GM12878 (cell line): ENCODE measurements around the gene SHPK. TPM values are rescaled to one million over a fixed set of nuclear protein-coding genes. Genes with fewer than 3 reads are reported as not detected.

Source experiments
- CHD2 ChIP-seq: IDR thresholded peaks from 2 replicates; pipeline ENCODE4 v1.6.1; 2011; ENCODE audit warnings: low read depth, low read length, improper control_type of control experiment, borderline replicate concordance
- EED ChIP-seq: sonication (generic); IDR thresholded peaks from 2 replicates; pipeline ENCODE4 v1.6.1; 2016; ENCODE audit warnings: antibody characterized with exemption, low read depth
- HDGF ChIP-seq: fragments of 450-650 bp; IDR thresholded peaks from 2 replicates; pipeline ENCODE4 v1.6.1; 2016; ENCODE audit warnings: antibody characterized with exemption
- MXI1 ChIP-seq: fragments of 150-350 bp; IDR thresholded peaks from 2 replicates; pipeline ENCODE4 v1.6.1; 2011; ENCODE audit warnings: low read depth, mild to moderate bottlenecking, inconsistent platforms, low read length, improper control_type of control experiment
- NBN ChIP-seq: fragments of 450-650 bp; IDR thresholded peaks from 2 replicates; pipeline ENCODE4 v1.6.1; 2016
- NKRF ChIP-seq: fragments of 450-650 bp; conservative IDR thresholded peaks from 2 replicates; pipeline ENCODE4 v1.6.1; 2017; ENCODE audit warnings: mild to moderate bottlenecking, moderate library complexity
- NR2C1 ChIP-seq: fragments of 450-650 bp; IDR thresholded peaks from 2 replicates; pipeline ENCODE4 v1.6.1; 2017; ENCODE audit warnings: antibody characterized with exemption, mild to moderate bottlenecking, moderate library complexity
- RAD21 ChIP-seq: IDR thresholded peaks from 2 replicates; pipeline ENCODE4 v1.6.1; 2011; ENCODE audit warnings: mild to moderate bottlenecking, low read depth, low read length, moderate library complexity; ENCODE audit not compliant: insufficient read depth
- RBBP5 ChIP-seq: fragments of 200-600 bp; sonication (generic); conservative IDR thresholded peaks from 2 replicates; pipeline ENCODE4 v1.6.1; 2016
- SMAD5 ChIP-seq: IDR thresholded peaks from 2 replicates; pipeline ENCODE4 v1.6.1; 2016; ENCODE audit warnings: antibody characterized with exemption, low read depth
- SRF ChIP-seq, 2 experiments: IDR thresholded peaks; 2 replicates each; pipeline ENCODE4 v1.6.1; 2011; ENCODE audit warnings: low read depth in 2 of 2, low read length in 2 of 2, mild to moderate bottlenecking in 1 of 2, moderate library complexity in 1 of 2
- TARDBP ChIP-seq: IDR thresholded peaks from 2 replicates; pipeline ENCODE4 v1.6.1; 2016; ENCODE audit warnings: borderline replicate concordance
- YY1 ChIP-seq: IDR thresholded peaks from 2 replicates; pipeline ENCODE4 v1.6.1; 2011; ENCODE audit warnings: low read depth, mild to moderate bottlenecking, low read length
- ZBED1 ChIP-seq: IDR thresholded peaks from 2 replicates; pipeline ENCODE4 v1.6.1; 2016; ENCODE audit warnings: borderline replicate concordance
- ZZZ3 ChIP-seq: IDR thresholded peaks from 2 replicates; pipeline ENCODE4 v1.6.1; 2011; ENCODE audit warnings: low read depth; ENCODE audit not compliant: control insufficient read depth, insufficient read length
- polyA plus RNA-seq, 11 experiments: library from polyadenylated mRNA; depleted of rRNA in 4 of 11; unstranded in 6 of 11; stranded (reverse) in 5 of 11; fragments of >200 nt; fragmentation: Nextera tagmentation in 4 of 11; fragmentation: Illumina TruSeq in 1 of 11; extraction: Ambion mirVana in 4 of 11; extraction: Trizol in 1 of 11; gene quantifications; 1 replicate in 1 of 11; 2 replicates in 10 of 11; pipeline versions ENCODE4 v1.2.1 to v1.2.3, GENCODE V29; 2011 to 2016; ENCODE audit warnings: inconsistent platforms in 2 of 11, missing spikeins in 2 of 11, low read depth in 1 of 11
- total RNA-seq, 4 experiments: library from RNA; depleted of rRNA in 3 of 4; stranded (reverse); fragments of >200 nt in 3 of 4; fragmentation: Illumina TruSeq in 1 of 4; extraction: Trizol in 1 of 4; gene quantifications; 2 replicates each; pipeline versions ENCODE4 v1.2.1 to v1.2.3, GENCODE V29; 2013 to 2021
- TF ChIP-seq, protein P1 (sequence below): IDR thresholded peaks from 2 replicates; pipeline ENCODE4 v1.6.1; 2012; ENCODE audit warnings: improper control_type of control experiment, low read depth, low read length; ENCODE audit not compliant: insufficient replicate concordance
- TF ChIP-seq, protein P2 (sequence below): fragments of 450-650 bp; IDR thresholded peaks from 2 replicates; pipeline ENCODE4 v1.6.1; 2016; ENCODE audit warnings: mild to moderate bottlenecking, moderate library complexity, borderline replicate concordance
- TF ChIP-seq, protein P3 (sequence below), 3 experiments: IDR thresholded peaks in 2 of 3; conservative IDR thresholded peaks in 1 of 3; 2 replicates each; pipeline ENCODE4 v1.5.1; 2011; ENCODE audit warnings: low read depth in 3 of 3, low read length in 3 of 3, mild to moderate bottlenecking in 3 of 3, control low read depth in 2 of 3, moderate library complexity in 2 of 3, inconsistent platforms in 1 of 3, mixed read lengths in 1 of 3; ENCODE audit not compliant: control insufficient read depth in 2 of 3, insufficient read depth in 1 of 3; ENCODE audit errors: extremely low read depth in 1 of 3

SHPK gene
- total and polyA plus RNA-seq, 10 of the 15 experiments (the other 5 are each of a cell fraction or from before 2014, with no cell fraction given) = 1.7 to 16.6 (median 12.9) TPM

- TF ChIP-seq, protein P1, sequence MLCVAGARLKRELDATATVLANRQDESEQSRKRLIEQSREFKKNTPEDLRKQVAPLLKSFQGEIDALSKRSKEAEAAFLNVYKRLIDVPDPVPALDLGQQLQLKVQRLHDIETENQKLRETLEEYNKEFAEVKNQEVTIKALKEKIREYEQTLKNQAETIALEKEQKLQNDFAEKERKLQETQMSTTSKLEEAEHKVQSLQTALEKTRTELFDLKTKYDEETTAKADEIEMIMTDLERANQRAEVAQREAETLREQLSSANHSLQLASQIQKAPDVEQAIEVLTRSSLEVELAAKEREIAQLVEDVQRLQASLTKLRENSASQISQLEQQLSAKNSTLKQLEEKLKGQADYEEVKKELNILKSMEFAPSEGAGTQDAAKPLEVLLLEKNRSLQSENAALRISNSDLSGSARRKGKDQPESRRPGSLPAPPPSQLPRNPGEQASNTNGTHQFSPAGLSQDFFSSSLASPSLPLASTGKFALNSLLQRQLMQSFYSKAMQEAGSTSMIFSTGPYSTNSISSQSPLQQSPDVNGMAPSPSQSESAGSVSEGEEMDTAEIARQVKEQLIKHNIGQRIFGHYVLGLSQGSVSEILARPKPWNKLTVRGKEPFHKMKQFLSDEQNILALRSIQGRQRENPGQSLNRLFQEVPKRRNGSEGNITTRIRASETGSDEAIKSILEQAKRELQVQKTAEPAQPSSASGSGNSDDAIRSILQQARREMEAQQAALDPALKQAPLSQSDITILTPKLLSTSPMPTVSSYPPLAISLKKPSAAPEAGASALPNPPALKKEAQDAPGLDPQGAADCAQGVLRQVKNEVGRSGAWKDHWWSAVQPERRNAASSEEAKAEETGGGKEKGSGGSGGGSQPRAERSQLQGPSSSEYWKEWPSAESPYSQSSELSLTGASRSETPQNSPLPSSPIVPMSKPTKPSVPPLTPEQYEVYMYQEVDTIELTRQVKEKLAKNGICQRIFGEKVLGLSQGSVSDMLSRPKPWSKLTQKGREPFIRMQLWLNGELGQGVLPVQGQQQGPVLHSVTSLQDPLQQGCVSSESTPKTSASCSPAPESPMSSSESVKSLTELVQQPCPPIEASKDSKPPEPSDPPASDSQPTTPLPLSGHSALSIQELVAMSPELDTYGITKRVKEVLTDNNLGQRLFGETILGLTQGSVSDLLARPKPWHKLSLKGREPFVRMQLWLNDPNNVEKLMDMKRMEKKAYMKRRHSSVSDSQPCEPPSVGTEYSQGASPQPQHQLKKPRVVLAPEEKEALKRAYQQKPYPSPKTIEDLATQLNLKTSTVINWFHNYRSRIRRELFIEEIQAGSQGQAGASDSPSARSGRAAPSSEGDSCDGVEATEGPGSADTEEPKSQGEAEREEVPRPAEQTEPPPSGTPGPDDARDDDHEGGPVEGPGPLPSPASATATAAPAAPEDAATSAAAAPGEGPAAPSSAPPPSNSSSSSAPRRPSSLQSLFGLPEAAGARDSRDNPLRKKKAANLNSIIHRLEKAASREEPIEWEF = no peak
- TF ChIP-seq SMAD5 = no peak
- no peak for TF ChIP-seq ZBED1
- no peak for TF ChIP-seq CHD2
- TF ChIP-seq, protein P2, sequence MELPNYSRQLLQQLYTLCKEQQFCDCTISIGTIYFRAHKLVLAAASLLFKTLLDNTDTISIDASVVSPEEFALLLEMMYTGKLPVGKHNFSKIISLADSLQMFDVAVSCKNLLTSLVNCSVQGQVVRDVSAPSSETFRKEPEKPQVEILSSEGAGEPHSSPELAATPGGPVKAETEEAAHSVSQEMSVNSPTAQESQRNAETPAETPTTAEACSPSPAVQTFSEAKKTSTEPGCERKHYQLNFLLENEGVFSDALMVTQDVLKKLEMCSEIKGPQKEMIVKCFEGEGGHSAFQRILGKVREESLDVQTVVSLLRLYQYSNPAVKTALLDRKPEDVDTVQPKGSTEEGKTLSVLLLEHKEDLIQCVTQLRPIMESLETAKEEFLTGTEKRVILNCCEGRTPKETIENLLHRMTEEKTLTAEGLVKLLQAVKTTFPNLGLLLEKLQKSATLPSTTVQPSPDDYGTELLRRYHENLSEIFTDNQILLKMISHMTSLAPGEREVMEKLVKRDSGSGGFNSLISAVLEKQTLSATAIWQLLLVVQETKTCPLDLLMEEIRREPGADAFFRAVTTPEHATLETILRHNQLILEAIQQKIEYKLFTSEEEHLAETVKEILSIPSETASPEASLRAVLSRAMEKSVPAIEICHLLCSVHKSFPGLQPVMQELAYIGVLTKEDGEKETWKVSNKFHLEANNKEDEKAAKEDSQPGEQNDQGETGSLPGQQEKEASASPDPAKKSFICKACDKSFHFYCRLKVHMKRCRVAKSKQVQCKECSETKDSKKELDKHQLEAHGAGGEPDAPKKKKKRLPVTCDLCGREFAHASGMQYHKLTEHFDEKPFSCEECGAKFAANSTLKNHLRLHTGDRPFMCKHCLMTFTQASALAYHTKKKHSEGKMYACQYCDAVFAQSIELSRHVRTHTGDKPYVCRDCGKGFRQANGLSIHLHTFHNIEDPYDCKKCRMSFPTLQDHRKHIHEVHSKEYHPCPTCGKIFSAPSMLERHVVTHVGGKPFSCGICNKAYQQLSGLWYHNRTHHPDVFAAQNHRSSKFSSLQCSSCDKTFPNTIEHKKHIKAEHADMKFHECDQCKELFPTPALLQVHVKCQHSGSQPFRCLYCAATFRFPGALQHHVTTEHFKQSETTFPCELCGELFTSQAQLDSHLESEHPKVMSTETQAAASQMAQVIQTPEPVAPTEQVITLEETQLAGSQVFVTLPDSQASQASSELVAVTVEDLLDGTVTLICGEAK = no peak
- no peak for TF ChIP-seq EED
- no peak for TF ChIP-seq MXI1
- no peak for TF ChIP-seq RBBP5
- no peak for TF ChIP-seq HDGF
- 0 out of 2 replicates have a peak, but pooled peaks have one; percentile 33 for TF ChIP-seq YY1
- no peak for TF ChIP-seq NR2C1
- no peak for TF ChIP-seq TARDBP
- TF ChIP-seq NBN = no peak
- 0 out of 2 replicates have a peak, but pooled peaks have one; percentile 23 for TF ChIP-seq RAD21
- no peak for TF ChIP-seq NKRF
- TF ChIP-seq ZZZ3 = no peak
- TF ChIP-seq, protein P3, sequence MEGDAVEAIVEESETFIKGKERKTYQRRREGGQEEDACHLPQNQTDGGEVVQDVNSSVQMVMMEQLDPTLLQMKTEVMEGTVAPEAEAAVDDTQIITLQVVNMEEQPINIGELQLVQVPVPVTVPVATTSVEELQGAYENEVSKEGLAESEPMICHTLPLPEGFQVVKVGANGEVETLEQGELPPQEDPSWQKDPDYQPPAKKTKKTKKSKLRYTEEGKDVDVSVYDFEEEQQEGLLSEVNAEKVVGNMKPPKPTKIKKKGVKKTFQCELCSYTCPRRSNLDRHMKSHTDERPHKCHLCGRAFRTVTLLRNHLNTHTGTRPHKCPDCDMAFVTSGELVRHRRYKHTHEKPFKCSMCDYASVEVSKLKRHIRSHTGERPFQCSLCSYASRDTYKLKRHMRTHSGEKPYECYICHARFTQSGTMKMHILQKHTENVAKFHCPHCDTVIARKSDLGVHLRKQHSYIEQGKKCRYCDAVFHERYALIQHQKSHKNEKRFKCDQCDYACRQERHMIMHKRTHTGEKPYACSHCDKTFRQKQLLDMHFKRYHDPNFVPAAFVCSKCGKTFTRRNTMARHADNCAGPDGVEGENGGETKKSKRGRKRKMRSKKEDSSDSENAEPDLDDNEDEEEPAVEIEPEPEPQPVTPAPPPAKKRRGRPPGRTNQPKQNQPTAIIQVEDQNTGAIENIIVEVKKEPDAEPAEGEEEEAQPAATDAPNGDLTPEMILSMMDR (IDR thresholded peaks at IDR 0.05 in 2 of 3, conservative IDR thresholded peaks at IDR 0.05 in 1 of 3; ENCODE audit: control insufficient read depth in 2 of 3, extremely low read depth in 1 of 3, insufficient read depth in 1 of 3, low read depth in 3 of 3, low read length in 3 of 3) = peak; percentile 40 to 69 (median 47)
- TF ChIP-seq SRF (IDR thresholded peaks at IDR 0.05; ENCODE audit: low read depth in 2 of 2, low read length in 2 of 2) = no peak
These were observed 33.6 kb downstream of the SHPK start (continued) for GRCh38 chr17:3602499-3602898.
